Upper lobe of left lung (tissue), 6 donors: ENCODE results near the gene KCP. TPM values are rescaled to one million over a fixed set of nuclear protein-coding genes. Genes with fewer than 3 reads are reported as not detected.

ENCODE experiments used
- ATAC-seq, 2 donors: fragments of 200-7000 bp; cut with Tn5 transposase; one replicate each; pipeline ENCODE4 v1.9.1; 2022; ENCODE audit warnings: mild to moderate bottlenecking in 2 of 2, moderate library complexity in 2 of 2; ENCODE audit not compliant: low FRiP score in 2 of 2
- DNase-seq, 2 donors: peaks; one replicate each; pipeline ENCODE4 v3.0.0-alpha.2; 2019 to 2020
- H3K27ac ChIP-seq, 4 donors: fragments of 200-600 bp; sonication (generic); one replicate each; pipeline ENCODE4 v1.5.1; 2016 to 2019
- H3K27me3 ChIP-seq, 4 donors: fragments of 200-600 bp; sonication (generic); one replicate each; pipeline ENCODE4 v1.5.1; 2017 to 2019
- H3K36me3 ChIP-seq, 4 donors: fragments of 200-600 bp; sonication (generic); one replicate each; pipeline ENCODE4 v1.5.1; 2016 to 2019
- H3K4me1 ChIP-seq, 4 donors: fragments of 200-600 bp; sonication (generic); one replicate each; pipeline ENCODE4 v1.5.1; 2018 to 2019
- H3K4me3 ChIP-seq, 4 donors: fragments of 200-600 bp; sonication (generic); one replicate each; pipeline ENCODE4 v1.5.1; 2017 to 2019; ENCODE audit warnings: mild to moderate bottlenecking in 2 of 4, moderate library complexity in 1 of 4
- H3K9me3 ChIP-seq, 4 donors: fragments of 200-600 bp; sonication (generic); one replicate each; pipeline ENCODE4 v1.5.1; 2018 to 2019
- EP300 ChIP-seq, 4 donors: sonication (generic); formaldehyde crosslinking; IDR thresholded peaks; one replicate each; pipeline ENCODE4 v1.5.1; 2017; ENCODE audit warnings: antibody characterized with exemption in 4 of 4, control low read depth in 2 of 4
- POLR2A ChIP-seq, 4 donors: fragments of 450-650 bp; IDR thresholded peaks; one replicate each; pipeline ENCODE4 v1.5.1; 2016 to 2017; ENCODE audit warnings: antibody characterized with exemption in 4 of 4, mild to moderate bottlenecking in 2 of 4
- POLR2AphosphoS5 ChIP-seq, 2 donors: sonication (generic); formaldehyde crosslinking; IDR thresholded peaks; one replicate each; pipeline ENCODE4 v1.5.1; 2017; ENCODE audit warnings: antibody characterized with exemption in 2 of 2
- WGBS, 2 donors: methylation state at CpG; one replicate each; pipeline ENCODE4 v1.1.5; 2017 to 2018; 5-methylcytosine and 5-hydroxymethylcytosine counted together
- total RNA-seq, 6 donors: library from RNA; depleted of rRNA in 4 of 6; stranded (reverse); fragments of >200 nt in 4 of 6; gene quantifications; one replicate each; pipeline versions ENCODE4 v1.1.0 to v1.2.1, GENCODE V29; 2016 to 2021
- TF ChIP-seq, protein P1 (sequence below), 6 experiments: fragments of 450-650 bp in 4 of 6; fragments of 200-600 bp in 2 of 6; sonication (generic) in 2 of 6; IDR thresholded peaks; one replicate each; pipeline ENCODE4 v1.5.1; 2016 to 2019; ENCODE audit warnings: antibody characterized with exemption in 6 of 6
- donor health status: DM: no; HTN: no; CAD: no; lungs with moderate emphysema.
- donor health status: DM: no; HTN: yes; CAD: no; lungs with severe emphysema.

Gene KCP
- total RNA-seq, 6 donors from 2014 or later: 0.15 to 2.1 (median 1.1) TPM; not detected in 1

DNA sequence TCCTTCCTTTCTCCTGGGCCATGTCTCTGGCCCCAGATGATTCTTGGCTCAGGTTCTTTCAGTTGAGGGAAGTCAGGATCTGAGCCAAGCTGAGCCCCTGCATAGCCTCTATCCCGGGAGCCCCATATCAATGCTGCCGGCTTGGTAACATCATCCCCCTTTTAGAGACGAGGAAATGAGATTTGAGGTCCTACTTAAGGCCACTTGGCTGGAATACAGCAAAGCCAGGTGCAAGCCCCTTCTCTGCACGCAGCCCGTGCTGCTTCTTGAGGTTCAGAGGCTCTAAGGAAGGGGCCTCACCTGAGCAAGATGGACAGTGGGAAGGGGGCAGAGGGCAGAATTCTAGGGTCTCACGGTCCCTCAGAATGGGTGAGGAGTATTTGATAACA is 24.8 kb upstream of the KCP start:
- TF ChIP-seq, protein P1, sequence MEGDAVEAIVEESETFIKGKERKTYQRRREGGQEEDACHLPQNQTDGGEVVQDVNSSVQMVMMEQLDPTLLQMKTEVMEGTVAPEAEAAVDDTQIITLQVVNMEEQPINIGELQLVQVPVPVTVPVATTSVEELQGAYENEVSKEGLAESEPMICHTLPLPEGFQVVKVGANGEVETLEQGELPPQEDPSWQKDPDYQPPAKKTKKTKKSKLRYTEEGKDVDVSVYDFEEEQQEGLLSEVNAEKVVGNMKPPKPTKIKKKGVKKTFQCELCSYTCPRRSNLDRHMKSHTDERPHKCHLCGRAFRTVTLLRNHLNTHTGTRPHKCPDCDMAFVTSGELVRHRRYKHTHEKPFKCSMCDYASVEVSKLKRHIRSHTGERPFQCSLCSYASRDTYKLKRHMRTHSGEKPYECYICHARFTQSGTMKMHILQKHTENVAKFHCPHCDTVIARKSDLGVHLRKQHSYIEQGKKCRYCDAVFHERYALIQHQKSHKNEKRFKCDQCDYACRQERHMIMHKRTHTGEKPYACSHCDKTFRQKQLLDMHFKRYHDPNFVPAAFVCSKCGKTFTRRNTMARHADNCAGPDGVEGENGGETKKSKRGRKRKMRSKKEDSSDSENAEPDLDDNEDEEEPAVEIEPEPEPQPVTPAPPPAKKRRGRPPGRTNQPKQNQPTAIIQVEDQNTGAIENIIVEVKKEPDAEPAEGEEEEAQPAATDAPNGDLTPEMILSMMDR (IDR thresholded peaks at IDR 0.05): no peak
- TF ChIP-seq POLR2AphosphoS5 (IDR thresholded peaks at IDR 0.05) (no peak), EP300 (IDR thresholded peaks at IDR 0.05) (no peak), POLR2A (IDR thresholded peaks at IDR 0.05) (no peak)
- H3K4me3 ChIP-seq: no peak overlapping the region
- no peak for DNase-seq
- H3K27me3 ChIP-seq: no peaks in the 10 kb centered on the region
- no peaks in the 10 kb centered on the region for H3K9me3 ChIP-seq
- no peaks in the 10 kb centered on the region for H3K36me3 ChIP-seq
- 56 to 58% methylated on average over 6 of the region's 6 CpGs for WGBS, 2 donors
- H3K4me1 ChIP-seq: peaks cover 14 to 30% (median 18%) of the 10 kb centered on the region in 4 donors
- no peak for ATAC-seq
- peak overlapping the region in 2 of 4 donors; percentile 58 to 77 for H3K27ac ChIP-seq

DNA sequence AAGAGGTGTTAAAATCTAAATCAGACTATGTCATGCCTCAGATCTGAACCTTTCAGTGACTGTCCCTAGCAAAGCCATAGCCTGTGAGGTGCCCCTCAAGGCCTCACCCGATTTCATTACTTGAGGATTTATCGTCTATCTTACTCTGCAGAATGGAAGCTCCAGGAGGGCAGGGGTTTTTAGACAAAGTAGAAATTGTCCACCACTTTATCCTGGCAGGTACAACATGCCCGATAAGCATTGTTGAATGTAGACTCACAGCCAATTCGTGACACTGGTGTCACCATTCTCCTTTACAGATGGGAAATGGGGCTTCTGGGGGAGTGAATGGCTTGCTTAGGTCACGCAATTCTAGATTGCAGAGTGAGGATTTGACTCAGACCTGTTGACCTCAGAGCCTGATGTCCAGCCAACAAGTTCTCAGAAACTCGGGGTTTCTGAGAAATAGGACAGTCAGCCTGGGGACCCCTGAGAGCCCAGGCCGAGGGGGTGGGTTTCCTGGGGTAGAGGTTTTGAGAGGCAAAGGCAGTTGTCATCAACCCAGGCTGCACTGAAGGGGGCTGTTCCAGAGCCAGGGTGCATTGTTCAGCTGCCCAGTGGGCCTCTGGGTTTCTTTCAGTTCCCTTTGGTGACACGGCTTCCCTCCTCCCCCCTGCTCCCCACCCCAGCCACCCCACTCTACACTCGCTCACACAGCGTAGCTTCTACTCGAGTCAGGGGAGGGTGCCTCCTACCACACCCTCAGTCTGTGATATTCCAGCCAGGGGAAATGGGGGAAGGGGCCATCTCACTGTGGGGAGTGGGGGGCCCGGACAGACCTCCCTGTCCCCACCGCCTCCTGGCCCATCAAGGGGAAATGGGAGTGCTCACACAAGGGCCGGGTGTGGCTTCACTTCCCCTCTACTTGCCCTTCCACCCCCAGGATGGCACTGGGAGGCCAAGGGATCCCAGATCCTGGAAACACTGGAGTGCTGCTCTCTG is 24.1 kb upstream of the KCP start:
- no peaks in the 10 kb centered on the region for H3K9me3 ChIP-seq
- WGBS, 2 donors: 59 to 77% methylated on average over 9 to 14 of the region's 14 CpGs
- ATAC-seq: peak in 1 of 2 donors; percentile 58
- no peak for TF ChIP-seq POLR2A (IDR thresholded peaks at IDR 0.05)
- TF ChIP-seq EP300 (IDR thresholded peaks at IDR 0.05): no peak
- no peak for TF ChIP-seq POLR2AphosphoS5 (IDR thresholded peaks at IDR 0.05)
- TF ChIP-seq, protein P1 (IDR thresholded peaks at IDR 0.05): no peak
- H3K4me3 ChIP-seq: no peak overlapping the region
- peaks cover 14 to 30% (median 18%) of the 10 kb centered on the region in 4 donors for H3K4me1 ChIP-seq
- peak overlapping the region in 3 of 4 donors; percentile 46 to 77 (median 58) for H3K27ac ChIP-seq
- no peaks in the 10 kb centered on the region for H3K27me3 ChIP-seq
- no peak for DNase-seq
- H3K36me3 ChIP-seq: no peaks in the 10 kb centered on the region

DNA sequence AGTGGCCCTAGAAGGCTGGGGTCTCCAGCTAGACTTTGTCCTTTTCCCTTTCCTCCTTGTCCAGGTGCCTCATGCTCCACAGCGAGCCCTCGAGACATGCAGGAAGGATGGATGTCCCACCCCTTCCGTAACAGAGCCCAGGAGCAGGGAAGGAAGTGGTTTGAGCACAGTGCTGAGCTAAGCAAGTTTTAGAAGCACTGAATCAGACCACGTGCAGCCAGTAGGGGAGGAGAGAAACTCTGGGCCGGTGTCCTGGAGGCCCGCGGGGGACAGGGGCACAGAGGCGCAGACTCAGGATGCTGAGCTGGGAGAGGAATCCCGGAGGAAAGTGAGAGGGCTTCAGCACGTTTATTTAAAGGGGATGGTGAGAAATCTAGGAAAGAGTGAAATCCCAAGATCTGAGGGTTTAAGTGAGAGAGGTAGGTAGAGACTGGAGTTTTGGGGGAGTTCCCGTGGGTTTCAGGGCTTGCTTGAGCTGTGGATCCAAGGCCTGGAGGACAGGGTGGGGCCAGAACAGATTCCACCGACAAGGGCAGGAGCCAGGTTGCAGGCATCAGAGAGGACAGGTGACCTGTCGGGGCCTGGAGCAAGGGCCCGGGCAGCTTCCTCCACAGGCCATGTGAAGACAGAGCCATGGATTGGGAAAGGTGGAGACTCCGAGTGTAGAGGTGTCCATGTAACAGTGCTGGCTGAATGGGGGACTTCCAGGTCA is 22.8 kb upstream of the KCP start:
- Histone ChIP-seq H3K27me3 (no peaks in the 10 kb centered on the region), H3K36me3 (no peaks in the 10 kb centered on the region), H3K9me3 (no peaks in the 10 kb centered on the region), H3K27ac (peak overlapping the region in 2 of 4 donors; percentile 46 to 58), H3K4me3 (peak overlapping the region in 1 of 4 donors; percentile 10), H3K4me1 (peaks cover 4 to 17% (median 10%) of the 10 kb centered on the region in 4 donors)
- DNase-seq (peak in 1 of 2 donors; percentile 66), ATAC-seq (peak in 1 of 2 donors; percentile 75)
- TF ChIP-seq EP300 (IDR thresholded peaks at IDR 0.05): no peak
- peak in 1 of 2 donors; percentile 45 for TF ChIP-seq POLR2AphosphoS5 (IDR thresholded peaks at IDR 0.05)
- 46 to 47% methylated on average over 15 of the region's 15 CpGs for WGBS, 2 donors

DNA sequence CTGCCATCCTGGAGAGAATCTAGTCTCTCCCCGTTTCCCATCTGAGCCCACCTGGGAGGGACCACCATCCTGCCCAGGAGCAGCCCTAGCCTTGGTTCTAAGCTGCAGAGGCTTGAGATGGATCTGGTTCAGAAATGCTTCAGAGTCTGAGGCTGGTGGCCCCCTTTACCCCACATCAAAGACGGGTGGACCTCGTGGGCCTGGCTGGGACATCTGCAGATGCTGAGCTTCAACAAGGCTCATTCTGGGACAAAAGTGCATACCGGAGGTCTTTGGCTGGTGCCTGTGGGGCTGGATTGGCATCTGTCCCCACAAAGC is 22.3 kb upstream of the KCP start:
- no peaks in the 10 kb centered on the region for H3K27me3 ChIP-seq
- H3K36me3 ChIP-seq: no peaks in the 10 kb centered on the region
- TF ChIP-seq POLR2A (IDR thresholded peaks at IDR 0.05): no peak
- TF ChIP-seq EP300 (IDR thresholded peaks at IDR 0.05): no peak
- TF ChIP-seq, protein P1 (IDR thresholded peaks at IDR 0.05): no peak
- TF ChIP-seq POLR2AphosphoS5 (IDR thresholded peaks at IDR 0.05): no peak
- DNase-seq: no peak
- peaks cover 0 to 12% (median 6%) of the 10 kb centered on the region in 4 donors for H3K4me1 ChIP-seq
- peak overlapping the region in 1 of 4 donors; percentile 58 for H3K27ac ChIP-seq
- no peaks in the 10 kb centered on the region for H3K9me3 ChIP-seq
- peak overlapping the region in 1 of 4 donors; percentile 10 for H3K4me3 ChIP-seq
- ATAC-seq: no peak
- WGBS, 2 donors: 57 to 83% methylated on average over 1 to 4 of the region's 4 CpGs
